Mesothelial cell of epicardium (in vitro differentiated cells): ENCODE measurements around the gene ACVR1. TPM values are rescaled to one million over a fixed set of nuclear protein-coding genes. Genes with fewer than 3 reads are reported as not detected.
"Not testable (repeated sequence)": the region's sequence is repeated elsewhere in the genome, so short reads cannot be mapped to it uniquely, and the experiment has no call there.

Experiments used
- DNase-seq, 2 experiments: peaks; one replicate each; pipeline ENCODE4 v3.0.0; 2021; ENCODE audit warnings: low spot score in 2 of 2; ENCODE audit not compliant: unreplicated experiment in 2 of 2
- H3K27ac Mint-ChIP-seq: 2 replicates; pipeline ENCODE4 v1.8.0; 2021; ENCODE audit warnings: mixed read lengths
- H3K27me3 Mint-ChIP-seq: 2 replicates; pipeline ENCODE4 v1.8.0; 2021; ENCODE audit warnings: low read depth, mixed read lengths
- H3K36me3 Mint-ChIP-seq: 2 replicates; pipeline ENCODE4 v1.8.0; 2021; ENCODE audit warnings: mixed read lengths
- H3K4me1 Mint-ChIP-seq: 2 replicates; pipeline ENCODE4 v1.8.0; 2021; ENCODE audit warnings: mixed read lengths
- H3K4me3 Mint-ChIP-seq: 2 replicates; pipeline ENCODE4 v1.8.0; 2021; ENCODE audit warnings: mild to moderate bottlenecking, moderate library complexity, mixed read lengths
- H3K9me3 Mint-ChIP-seq: 2 replicates; pipeline ENCODE4 v1.8.0; 2021; ENCODE audit warnings: mixed read lengths
- CTCF ChIP-seq: fragments of 200-600 bp; sonication (generic); IDR thresholded peaks from one replicate; pipeline ENCODE4 v1.5.0; 2021; ENCODE audit warnings: antibody characterized with exemption; ENCODE audit not compliant: unreplicated experiment
- total RNA-seq: library from RNA; stranded (reverse); gene quantifications from 3 replicates; pipeline ENCODE4 v1.2.1, GENCODE V29; 2021

The ACVR1 gene
- total RNA-seq, 1 donor from 2014 or later, result 27.5 TPM

GRCh38 chr2:157761520-157761919, 114.6 kb downstream of the ACVR1 start:
- TF ChIP-seq CTCF, result no peak
- no peak overlapping the region for H3K4me3 Mint-ChIP-seq
- DNase-seq, result no peak
- no peak overlapping the region for H3K27ac Mint-ChIP-seq
- H3K36me3 Mint-ChIP-seq, result peaks cover 76% of the 10 kb centered on the region
- H3K27me3 Mint-ChIP-seq, result no peaks in the 10 kb centered on the region
- H3K9me3 Mint-ChIP-seq, result peaks cover 43% of the 10 kb centered on the region
- H3K4me1 Mint-ChIP-seq, result no peaks in the 10 kb centered on the region

GRCh38 chr2:157760949-157761348, 115.2 kb downstream of the ACVR1 start:
- Mint-ChIP-seq H3K9me3 (peaks cover 47% of the 10 kb centered on the region), H3K36me3 (peaks cover 76% of the 10 kb centered on the region), H3K27ac (no peak overlapping the region), H3K27me3 (no peaks in the 10 kb centered on the region), H3K4me3 (no peak overlapping the region), H3K4me1 (no peaks in the 10 kb centered on the region)
- no peak for DNase-seq
- no peak for TF ChIP-seq CTCF

- H3K27ac Mint-ChIP-seq, result no peak overlapping the region
- no peak for DNase-seq
- no peaks in the 10 kb centered on the region for H3K27me3 Mint-ChIP-seq
- H3K36me3 Mint-ChIP-seq, result peaks cover 78% of the 10 kb centered on the region
- no peak overlapping the region for H3K4me3 Mint-ChIP-seq
- no peak for TF ChIP-seq CTCF
- peaks cover 51% of the 10 kb centered on the region for H3K9me3 Mint-ChIP-seq
- no peaks in the 10 kb centered on the region for H3K4me1 Mint-ChIP-seq
Observed at GRCh38 chr2:157759855-157760254, 116.3 kb downstream of the ACVR1 start.

GRCh38 chr2:157758586-157758985, 117.5 kb downstream of the ACVR1 start:
- peaks cover 61% of the 10 kb centered on the region for H3K9me3 Mint-ChIP-seq
- DNase-seq, result no peak

GRCh38 chr2:157757500-157757899, 118.6 kb downstream of the ACVR1 start:
- Mint-ChIP-seq H3K4me3 (no peak overlapping the region), H3K27ac (no peak overlapping the region), H3K4me1 (no peaks in the 10 kb centered on the region), H3K36me3 (peaks cover 90% of the 10 kb centered on the region), H3K9me3 (peaks cover 61% of the 10 kb centered on the region), H3K27me3 (no peaks in the 10 kb centered on the region)
- no peak for TF ChIP-seq CTCF
- DNase-seq, result no peak

More at GRCh38 chr2:157758586-157758985, 117.5 kb downstream of the ACVR1 start:
- no peak overlapping the region for H3K27ac Mint-ChIP-seq
- peaks cover 88% of the 10 kb centered on the region for H3K36me3 Mint-ChIP-seq
- no peak for TF ChIP-seq CTCF
- no peaks in the 10 kb centered on the region for H3K4me1 Mint-ChIP-seq
- H3K27me3 Mint-ChIP-seq, result no peaks in the 10 kb centered on the region
- H3K4me3 Mint-ChIP-seq, result no peak overlapping the region

GRCh38 chr2:157756447-157756846, 119.7 kb downstream of the ACVR1 start:
- Mint-ChIP-seq H3K36me3 (peaks cover 93% of the 10 kb centered on the region), H3K9me3 (peaks cover 61% of the 10 kb centered on the region)
- H3K27ac Mint-ChIP-seq, H3K4me1 Mint-ChIP-seq, H3K27me3 Mint-ChIP-seq, H3K4me3 Mint-ChIP-seq, DNase-seq: not testable (repeated sequence)
